ENCODE measurements around the gene LMOD1.
"Not testable (repeated sequence)": the region's sequence is repeated elsewhere in the genome, so short reads cannot be mapped to it uniquely, and the experiment has no call there.

GRCh38 chr1:201962382-201962781 lies 16.0 kb upstream of the LMOD1 start:
- TF ChIP-seq, protein P1, sequence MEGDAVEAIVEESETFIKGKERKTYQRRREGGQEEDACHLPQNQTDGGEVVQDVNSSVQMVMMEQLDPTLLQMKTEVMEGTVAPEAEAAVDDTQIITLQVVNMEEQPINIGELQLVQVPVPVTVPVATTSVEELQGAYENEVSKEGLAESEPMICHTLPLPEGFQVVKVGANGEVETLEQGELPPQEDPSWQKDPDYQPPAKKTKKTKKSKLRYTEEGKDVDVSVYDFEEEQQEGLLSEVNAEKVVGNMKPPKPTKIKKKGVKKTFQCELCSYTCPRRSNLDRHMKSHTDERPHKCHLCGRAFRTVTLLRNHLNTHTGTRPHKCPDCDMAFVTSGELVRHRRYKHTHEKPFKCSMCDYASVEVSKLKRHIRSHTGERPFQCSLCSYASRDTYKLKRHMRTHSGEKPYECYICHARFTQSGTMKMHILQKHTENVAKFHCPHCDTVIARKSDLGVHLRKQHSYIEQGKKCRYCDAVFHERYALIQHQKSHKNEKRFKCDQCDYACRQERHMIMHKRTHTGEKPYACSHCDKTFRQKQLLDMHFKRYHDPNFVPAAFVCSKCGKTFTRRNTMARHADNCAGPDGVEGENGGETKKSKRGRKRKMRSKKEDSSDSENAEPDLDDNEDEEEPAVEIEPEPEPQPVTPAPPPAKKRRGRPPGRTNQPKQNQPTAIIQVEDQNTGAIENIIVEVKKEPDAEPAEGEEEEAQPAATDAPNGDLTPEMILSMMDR (IDR thresholded peaks at IDR 0.05): not testable (repeated sequence)
- not testable (repeated sequence) for TF ChIP-seq ZFX (IDR thresholded peaks at IDR 0.05; ENCODE audit: borderline replicate concordance)
